ENCODE measurements around the gene SPATA46. TPM values are rescaled to one million over a fixed set of nuclear protein-coding genes. Genes with fewer than 3 reads are reported as not detected.
"Not testable (repeated sequence)": the region's sequence is repeated elsewhere in the genome, so short reads cannot be mapped to it uniquely, and the experiment has no call there.

Gene SPATA46
- not detected for total RNA-seq

GRCh38 chr1:162376691-162377090, at the start of gene SPATA46:
Gene SPATA46 (minus strand): TSS chr1:162376854. CDS start chr1:162376790, 64 bp downstream.
- Mint-ChIP-seq H3K27ac (no peak within 1 kb of the TSS), H3K9me3 (ENCODE audit: low read depth) (no peaks in the 10 kb centered on the region), H3K36me3 (no peaks in the 10 kb centered on the region), H3K27me3 (peaks cover 3% of the 10 kb centered on the region), H3K4me3 (no peak within 1 kb of the TSS), H3K4me1 (no peaks in the 10 kb centered on the region)
- CTCF ChIA-PET: no interaction called here
- ATAC-seq (no peak), DNase-seq (no peak)

- Mint-ChIP-seq H3K27me3 (peaks cover 13% of the 10 kb centered on the region), H3K27ac (no peak overlapping the region), H3K36me3 (no peaks in the 10 kb centered on the region), H3K4me3 (no peak overlapping the region), H3K9me3 (ENCODE audit: low read depth) (no peaks in the 10 kb centered on the region), H3K4me1 (peaks cover 2% of the 10 kb centered on the region)
- CTCF ChIA-PET: no interaction called here
- ATAC-seq (no peak), DNase-seq (no peak)
These were observed 46.2 kb upstream of the SPATA46 start for GRCh38 chr1:162422662-162423375.

GRCh38 chr1:162421258-162422164, 44.9 kb upstream of the SPATA46 start:
- Mint-ChIP-seq H3K36me3 (no peaks in the 10 kb centered on the region), H3K4me1 (peaks cover 2% of the 10 kb centered on the region), H3K27ac (no peak overlapping the region), H3K9me3 (ENCODE audit: low read depth) (no peaks in the 10 kb centered on the region), H3K4me3 (no peak overlapping the region), H3K27me3 (peaks cover 13% of the 10 kb centered on the region)
- CTCF ChIA-PET: no interaction called here
- no peak for ATAC-seq
- DNase-seq: no peak

- Mint-ChIP-seq H3K4me3 (no peak overlapping the region), H3K4me1 (peaks cover 2% of the 10 kb centered on the region), H3K27ac (no peak overlapping the region), H3K36me3 (no peaks in the 10 kb centered on the region), H3K9me3 (ENCODE audit: low read depth) (no peaks in the 10 kb centered on the region), H3K27me3 (peaks cover 22% of the 10 kb centered on the region)
- DNase-seq: no peak
- CTCF ChIA-PET: no interaction called here
- no peak for ATAC-seq
These were observed 43.5 kb upstream of the SPATA46 start for GRCh38 chr1:162420120-162420519.

- ATAC-seq; H3K27ac Mint-ChIP-seq; H3K4me3 Mint-ChIP-seq; H3K9me3 Mint-ChIP-seq (ENCODE audit: low read depth); H3K4me1 Mint-ChIP-seq; DNase-seq; H3K36me3 Mint-ChIP-seq; CTCF ChIA-PET: not testable (repeated sequence)
- peaks cover 23% of the 10 kb centered on the region for H3K27me3 Mint-ChIP-seq
These were observed 42.8 kb upstream of the SPATA46 start for GRCh38 chr1:162419450-162419931.

- H3K4me1 Mint-ChIP-seq; H3K9me3 Mint-ChIP-seq (ENCODE audit: low read depth); DNase-seq; H3K27ac Mint-ChIP-seq; ATAC-seq; H3K4me3 Mint-ChIP-seq; H3K36me3 Mint-ChIP-seq; CTCF ChIA-PET: not testable (repeated sequence)
- H3K27me3 Mint-ChIP-seq: peaks cover 23% of the 10 kb centered on the region
These were observed 41.9 kb upstream of the SPATA46 start for GRCh38 chr1:162418584-162418983.

GRCh38 chr1:162417650-162418049, 41.0 kb upstream of the SPATA46 start:
- H3K27me3 Mint-ChIP-seq: peaks cover 18% of the 10 kb centered on the region
- H3K9me3 Mint-ChIP-seq (ENCODE audit: low read depth): no peaks in the 10 kb centered on the region
- ATAC-seq (no peak), DNase-seq (no peak)
- CTCF ChIA-PET: no interaction called here
- no peaks in the 10 kb centered on the region for H3K36me3 Mint-ChIP-seq
- no peak overlapping the region for H3K4me3 Mint-ChIP-seq
- no peak overlapping the region for H3K27ac Mint-ChIP-seq
- H3K4me1 Mint-ChIP-seq: peaks cover 2% of the 10 kb centered on the region

GRCh38 chr1:162416909-162417308, 40.3 kb upstream of the SPATA46 start:
- Mint-ChIP-seq H3K9me3 (ENCODE audit: low read depth) (no peaks in the 10 kb centered on the region), H3K27ac (no peak overlapping the region), H3K4me1 (peaks cover 2% of the 10 kb centered on the region), H3K27me3 (peaks cover 18% of the 10 kb centered on the region), H3K4me3 (no peak overlapping the region), H3K36me3 (no peaks in the 10 kb centered on the region)
- CTCF ChIA-PET: no interaction called here
- DNase-seq: no peak
- no peak for ATAC-seq

GRCh38 chr1:162416215-162416614, 39.6 kb upstream of the SPATA46 start:
- no peaks in the 10 kb centered on the region for H3K9me3 Mint-ChIP-seq (ENCODE audit: low read depth)
- CTCF ChIA-PET: no interaction called here
- no peaks in the 10 kb centered on the region for H3K36me3 Mint-ChIP-seq
- H3K27me3 Mint-ChIP-seq: peaks cover 14% of the 10 kb centered on the region
- ATAC-seq (no peak), DNase-seq (no peak)
- no peak overlapping the region for H3K27ac Mint-ChIP-seq
- H3K4me1 Mint-ChIP-seq: no peaks in the 10 kb centered on the region
- no peak overlapping the region for H3K4me3 Mint-ChIP-seq

- Mint-ChIP-seq H3K4me1 (no peaks in the 10 kb centered on the region), H3K9me3 (ENCODE audit: low read depth) (no peaks in the 10 kb centered on the region), H3K27me3 (peaks cover 13% of the 10 kb centered on the region), H3K4me3 (no peak within 1 kb of the TSS), H3K36me3 (no peaks in the 10 kb centered on the region), H3K27ac (no peak within 1 kb of the TSS)
- no peak for DNase-seq
- no peak for ATAC-seq
- CTCF ChIA-PET: no interaction called here
These were observed 35.3 kb upstream of the SPATA46 start, which contains the start of gene SH2D1B for GRCh38 chr1:162412002-162412401. Gene SH2D1B (minus strand): TSS chr1:162412136. CDS start chr1:162412016, 120 bp downstream.

- Mint-ChIP-seq H3K4me3 (no peak overlapping the region), H3K4me1 (no peaks in the 10 kb centered on the region), H3K36me3 (no peaks in the 10 kb centered on the region), H3K27me3 (peaks cover 12% of the 10 kb centered on the region), H3K27ac (no peak overlapping the region), H3K9me3 (ENCODE audit: low read depth) (no peaks in the 10 kb centered on the region)
- no peak for ATAC-seq
- DNase-seq: no peak
- CTCF ChIA-PET: no interaction called here
These were observed 30.9 kb upstream of the SPATA46 start for GRCh38 chr1:162407539-162407938.

GRCh38 chr1:162406811-162407210, 30.2 kb upstream of the SPATA46 start:
- no peak for DNase-seq
- CTCF ChIA-PET: no interaction called here
- Mint-ChIP-seq H3K9me3 (ENCODE audit: low read depth) (no peaks in the 10 kb centered on the region), H3K4me3 (no peak overlapping the region), H3K27ac (no peak overlapping the region), H3K27me3 (peaks cover 12% of the 10 kb centered on the region), H3K36me3 (no peaks in the 10 kb centered on the region), H3K4me1 (no peaks in the 10 kb centered on the region)
- no peak for ATAC-seq

GRCh38 chr1:162405800-162406199, 29.1 kb upstream of the SPATA46 start:
- Mint-ChIP-seq H3K36me3 (no peaks in the 10 kb centered on the region), H3K4me1 (no peaks in the 10 kb centered on the region), H3K27ac (no peak overlapping the region), H3K4me3 (no peak overlapping the region), H3K27me3 (peaks cover 13% of the 10 kb centered on the region), H3K9me3 (ENCODE audit: low read depth) (no peaks in the 10 kb centered on the region)
- DNase-seq: no peak
- CTCF ChIA-PET: no interaction called here
- ATAC-seq: no peak

All from activated CD8-positive, alpha-beta memory T cell treated with anti-CD3 and anti-CD28 coated beads, Interleukin-2, amount 10 ng/mL, durations not matched to agents 7 days and 5 days (primary cell).